Measurements from ENCODE around the gene ERVK3-1.

- TF ChIP-seq, protein P1, sequence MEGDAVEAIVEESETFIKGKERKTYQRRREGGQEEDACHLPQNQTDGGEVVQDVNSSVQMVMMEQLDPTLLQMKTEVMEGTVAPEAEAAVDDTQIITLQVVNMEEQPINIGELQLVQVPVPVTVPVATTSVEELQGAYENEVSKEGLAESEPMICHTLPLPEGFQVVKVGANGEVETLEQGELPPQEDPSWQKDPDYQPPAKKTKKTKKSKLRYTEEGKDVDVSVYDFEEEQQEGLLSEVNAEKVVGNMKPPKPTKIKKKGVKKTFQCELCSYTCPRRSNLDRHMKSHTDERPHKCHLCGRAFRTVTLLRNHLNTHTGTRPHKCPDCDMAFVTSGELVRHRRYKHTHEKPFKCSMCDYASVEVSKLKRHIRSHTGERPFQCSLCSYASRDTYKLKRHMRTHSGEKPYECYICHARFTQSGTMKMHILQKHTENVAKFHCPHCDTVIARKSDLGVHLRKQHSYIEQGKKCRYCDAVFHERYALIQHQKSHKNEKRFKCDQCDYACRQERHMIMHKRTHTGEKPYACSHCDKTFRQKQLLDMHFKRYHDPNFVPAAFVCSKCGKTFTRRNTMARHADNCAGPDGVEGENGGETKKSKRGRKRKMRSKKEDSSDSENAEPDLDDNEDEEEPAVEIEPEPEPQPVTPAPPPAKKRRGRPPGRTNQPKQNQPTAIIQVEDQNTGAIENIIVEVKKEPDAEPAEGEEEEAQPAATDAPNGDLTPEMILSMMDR (IDR thresholded peaks at IDR 0.05): no peak
- TF ChIP-seq POLR2AphosphoS5 (IDR thresholded peaks at IDR 0.05): no peak
These were observed 10.4 kb downstream of the ERVK3-1 start for GRCh38 chr19:58315580-58315979.

Data from prostate gland (tissue), 2 donors.